ENCODE measurements around the gene PPP1R37.

Gene PPP1R37

DNA sequence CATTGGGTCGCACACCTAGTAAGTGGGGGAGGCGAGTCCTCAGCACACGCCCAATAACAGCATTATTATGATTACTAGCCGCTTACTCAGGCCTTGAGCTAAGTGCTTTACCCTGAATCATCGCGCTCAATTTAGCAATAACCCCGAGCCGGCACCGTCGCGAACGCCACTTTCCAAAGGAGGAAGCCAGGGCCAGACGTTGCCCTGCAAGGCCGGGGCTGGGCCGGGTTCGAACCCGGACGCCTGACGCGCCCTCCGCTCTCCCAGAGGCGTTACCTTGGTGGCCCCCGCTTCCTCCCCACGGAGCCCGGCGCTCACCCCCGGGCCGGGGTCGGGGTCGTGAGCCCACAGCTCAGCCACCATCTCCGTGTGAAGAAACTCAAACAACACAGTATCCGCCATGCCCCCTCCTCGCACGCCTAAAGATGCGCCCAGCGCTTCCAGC lies 84.9 kb downstream of the PPP1R37 start, which contains the start of gene TRAPPC6A (continued):
- TF ChIP-seq ZFHX2 (tag by site-specific recombination; conservative IDR thresholded peaks at IDR 0.05) (no peak), GLIS2 (tag by site-specific recombination; IDR thresholded peaks at IDR 0.05) (no peak), SP7 (tag by site-specific recombination; IDR thresholded peaks at IDR 0.05) (0 out of 2 replicates have a peak, but pooled peaks have one; percentile 54), ZNF214 (tag by site-specific recombination; IDR thresholded peaks at IDR 0.05; ENCODE audit: borderline replicate concordance) (no peak), ZFP37 (tag by site-specific recombination; IDR thresholded peaks at IDR 0.05) (peak; percentile 91), ZNF311 (tag by site-specific recombination; IDR thresholded peaks at IDR 0.05; ENCODE audit: borderline replicate concordance) (no peak), ZNF600 (tag by site-specific recombination; IDR thresholded peaks at IDR 0.05) (peak; percentile 69), ZNF777 (tag by site-specific recombination; IDR thresholded peaks at IDR 0.05; ENCODE audit: borderline replicate concordance) (no peak), GFI1B (tag by site-specific recombination; IDR thresholded peaks at IDR 0.05) (no peak), ZNF530 (tag by site-specific recombination; IDR thresholded peaks at IDR 0.05; ENCODE audit: low read depth) (no peak), ZNF571 (tag by site-specific recombination; IDR thresholded peaks at IDR 0.05) (no peak), ZNF544 (tag by site-specific recombination; IDR thresholded peaks at IDR 0.05) (no peak), ZNF514 (tag by site-specific recombination; IDR thresholded peaks at IDR 0.05) (no peak)
- TF ChIP-seq, protein P1, sequence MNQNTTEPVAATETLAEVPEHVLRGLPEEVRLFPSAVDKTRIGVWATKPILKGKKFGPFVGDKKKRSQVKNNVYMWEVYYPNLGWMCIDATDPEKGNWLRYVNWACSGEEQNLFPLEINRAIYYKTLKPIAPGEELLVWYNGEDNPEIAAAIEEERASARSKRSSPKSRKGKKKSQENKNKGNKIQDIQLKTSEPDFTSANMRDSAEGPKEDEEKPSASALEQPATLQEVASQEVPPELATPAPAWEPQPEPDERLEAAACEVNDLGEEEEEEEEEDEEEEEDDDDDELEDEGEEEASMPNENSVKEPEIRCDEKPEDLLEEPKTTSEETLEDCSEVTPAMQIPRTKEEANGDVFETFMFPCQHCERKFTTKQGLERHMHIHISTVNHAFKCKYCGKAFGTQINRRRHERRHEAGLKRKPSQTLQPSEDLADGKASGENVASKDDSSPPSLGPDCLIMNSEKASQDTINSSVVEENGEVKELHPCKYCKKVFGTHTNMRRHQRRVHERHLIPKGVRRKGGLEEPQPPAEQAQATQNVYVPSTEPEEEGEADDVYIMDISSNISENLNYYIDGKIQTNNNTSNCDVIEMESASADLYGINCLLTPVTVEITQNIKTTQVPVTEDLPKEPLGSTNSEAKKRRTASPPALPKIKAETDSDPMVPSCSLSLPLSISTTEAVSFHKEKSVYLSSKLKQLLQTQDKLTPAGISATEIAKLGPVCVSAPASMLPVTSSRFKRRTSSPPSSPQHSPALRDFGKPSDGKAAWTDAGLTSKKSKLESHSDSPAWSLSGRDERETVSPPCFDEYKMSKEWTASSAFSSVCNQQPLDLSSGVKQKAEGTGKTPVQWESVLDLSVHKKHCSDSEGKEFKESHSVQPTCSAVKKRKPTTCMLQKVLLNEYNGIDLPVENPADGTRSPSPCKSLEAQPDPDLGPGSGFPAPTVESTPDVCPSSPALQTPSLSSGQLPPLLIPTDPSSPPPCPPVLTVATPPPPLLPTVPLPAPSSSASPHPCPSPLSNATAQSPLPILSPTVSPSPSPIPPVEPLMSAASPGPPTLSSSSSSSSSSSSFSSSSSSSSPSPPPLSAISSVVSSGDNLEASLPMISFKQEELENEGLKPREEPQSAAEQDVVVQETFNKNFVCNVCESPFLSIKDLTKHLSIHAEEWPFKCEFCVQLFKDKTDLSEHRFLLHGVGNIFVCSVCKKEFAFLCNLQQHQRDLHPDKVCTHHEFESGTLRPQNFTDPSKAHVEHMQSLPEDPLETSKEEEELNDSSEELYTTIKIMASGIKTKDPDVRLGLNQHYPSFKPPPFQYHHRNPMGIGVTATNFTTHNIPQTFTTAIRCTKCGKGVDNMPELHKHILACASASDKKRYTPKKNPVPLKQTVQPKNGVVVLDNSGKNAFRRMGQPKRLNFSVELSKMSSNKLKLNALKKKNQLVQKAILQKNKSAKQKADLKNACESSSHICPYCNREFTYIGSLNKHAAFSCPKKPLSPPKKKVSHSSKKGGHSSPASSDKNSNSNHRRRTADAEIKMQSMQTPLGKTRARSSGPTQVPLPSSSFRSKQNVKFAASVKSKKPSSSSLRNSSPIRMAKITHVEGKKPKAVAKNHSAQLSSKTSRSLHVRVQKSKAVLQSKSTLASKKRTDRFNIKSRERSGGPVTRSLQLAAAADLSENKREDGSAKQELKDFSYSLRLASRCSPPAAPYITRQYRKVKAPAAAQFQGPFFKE (tag by site-specific recombination; IDR thresholded peaks at IDR 0.05; ENCODE audit: borderline replicate concordance) = no peak
- TF ChIP-seq, protein P2, sequence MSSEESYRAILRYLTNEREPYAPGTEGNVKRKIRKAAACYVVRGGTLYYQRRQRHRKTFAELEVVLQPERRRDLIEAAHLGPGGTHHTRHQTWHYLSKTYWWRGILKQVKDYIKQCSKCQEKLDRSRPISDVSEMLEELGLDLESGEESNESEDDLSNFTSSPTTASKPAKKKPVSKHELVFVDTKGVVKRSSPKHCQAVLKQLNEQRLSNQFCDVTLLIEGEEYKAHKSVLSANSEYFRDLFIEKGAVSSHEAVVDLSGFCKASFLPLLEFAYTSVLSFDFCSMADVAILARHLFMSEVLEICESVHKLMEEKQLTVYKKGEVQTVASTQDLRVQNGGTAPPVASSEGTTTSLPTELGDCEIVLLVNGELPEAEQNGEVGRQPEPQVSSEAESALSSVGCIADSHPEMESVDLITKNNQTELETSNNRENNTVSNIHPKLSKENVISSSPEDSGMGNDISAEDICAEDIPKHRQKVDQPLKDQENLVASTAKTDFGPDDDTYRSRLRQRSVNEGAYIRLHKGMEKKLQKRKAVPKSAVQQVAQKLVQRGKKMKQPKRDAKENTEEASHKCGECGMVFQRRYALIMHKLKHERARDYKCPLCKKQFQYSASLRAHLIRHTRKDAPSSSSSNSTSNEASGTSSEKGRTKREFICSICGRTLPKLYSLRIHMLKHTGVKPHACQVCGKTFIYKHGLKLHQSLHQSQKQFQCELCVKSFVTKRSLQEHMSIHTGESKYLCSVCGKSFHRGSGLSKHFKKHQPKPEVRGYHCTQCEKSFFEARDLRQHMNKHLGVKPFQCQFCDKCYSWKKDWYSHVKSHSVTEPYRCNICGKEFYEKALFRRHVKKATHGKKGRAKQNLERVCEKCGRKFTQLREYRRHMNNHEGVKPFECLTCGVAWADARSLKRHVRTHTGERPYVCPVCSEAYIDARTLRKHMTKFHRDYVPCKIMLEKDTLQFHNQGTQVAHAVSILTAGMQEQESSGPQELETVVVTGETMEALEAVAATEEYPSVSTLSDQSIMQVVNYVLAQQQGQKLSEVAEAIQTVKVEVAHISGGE (tag by site-specific recombination; conservative IDR thresholded peaks at IDR 0.05; ENCODE audit: low read depth) = no peak
- TF ChIP-seq, protein P3, sequence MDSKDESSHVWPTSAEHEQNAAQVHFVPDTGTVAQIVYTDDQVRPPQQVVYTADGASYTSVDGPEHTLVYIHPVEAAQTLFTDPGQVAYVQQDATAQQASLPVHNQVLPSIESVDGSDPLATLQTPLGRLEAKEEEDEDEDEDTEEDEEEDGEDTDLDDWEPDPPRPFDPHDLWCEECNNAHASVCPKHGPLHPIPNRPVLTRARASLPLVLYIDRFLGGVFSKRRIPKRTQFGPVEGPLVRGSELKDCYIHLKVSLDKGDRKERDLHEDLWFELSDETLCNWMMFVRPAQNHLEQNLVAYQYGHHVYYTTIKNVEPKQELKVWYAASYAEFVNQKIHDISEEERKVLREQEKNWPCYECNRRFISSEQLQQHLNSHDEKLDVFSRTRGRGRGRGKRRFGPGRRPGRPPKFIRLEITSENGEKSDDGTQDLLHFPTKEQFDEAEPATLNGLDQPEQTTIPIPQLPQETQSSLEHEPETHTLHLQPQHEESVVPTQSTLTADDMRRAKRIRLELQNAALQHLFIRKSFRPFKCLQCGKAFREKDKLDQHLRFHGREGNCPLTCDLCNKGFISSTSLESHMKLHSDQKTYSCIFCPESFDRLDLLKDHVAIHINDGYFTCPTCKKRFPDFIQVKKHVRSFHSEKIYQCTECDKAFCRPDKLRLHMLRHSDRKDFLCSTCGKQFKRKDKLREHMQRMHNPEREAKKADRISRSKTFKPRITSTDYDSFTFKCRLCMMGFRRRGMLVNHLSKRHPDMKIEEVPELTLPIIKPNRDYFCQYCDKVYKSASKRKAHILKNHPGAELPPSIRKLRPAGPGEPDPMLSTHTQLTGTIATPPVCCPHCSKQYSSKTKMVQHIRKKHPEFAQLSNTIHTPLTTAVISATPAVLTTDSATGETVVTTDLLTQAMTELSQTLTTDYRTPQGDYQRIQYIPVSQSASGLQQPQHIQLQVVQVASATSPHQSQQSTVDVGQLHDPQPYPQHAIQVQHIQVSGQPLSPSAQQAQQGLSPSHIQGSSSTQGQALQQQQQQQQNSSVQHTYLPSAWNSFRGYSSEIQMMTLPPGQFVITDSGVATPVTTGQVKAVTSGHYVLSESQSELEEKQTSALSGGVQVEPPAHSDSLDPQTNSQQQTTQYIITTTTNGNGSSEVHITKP (tag by site-specific recombination; IDR thresholded peaks at IDR 0.05) = peak; percentile 69; the same call in 1 of the 2 replicates
- TF ChIP-seq, protein P4, sequence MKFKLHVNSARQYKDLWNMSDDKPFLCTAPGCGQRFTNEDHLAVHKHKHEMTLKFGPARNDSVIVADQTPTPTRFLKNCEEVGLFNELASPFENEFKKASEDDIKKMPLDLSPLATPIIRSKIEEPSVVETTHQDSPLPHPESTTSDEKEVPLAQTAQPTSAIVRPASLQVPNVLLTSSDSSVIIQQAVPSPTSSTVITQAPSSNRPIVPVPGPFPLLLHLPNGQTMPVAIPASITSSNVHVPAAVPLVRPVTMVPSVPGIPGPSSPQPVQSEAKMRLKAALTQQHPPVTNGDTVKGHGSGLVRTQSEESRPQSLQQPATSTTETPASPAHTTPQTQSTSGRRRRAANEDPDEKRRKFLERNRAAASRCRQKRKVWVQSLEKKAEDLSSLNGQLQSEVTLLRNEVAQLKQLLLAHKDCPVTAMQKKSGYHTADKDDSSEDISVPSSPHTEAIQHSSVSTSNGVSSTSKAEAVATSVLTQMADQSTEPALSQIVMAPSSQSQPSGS (tag by site-specific recombination; IDR thresholded peaks at IDR 0.05; ENCODE audit: low read depth) = no peak
- TF ChIP-seq, protein P5, sequence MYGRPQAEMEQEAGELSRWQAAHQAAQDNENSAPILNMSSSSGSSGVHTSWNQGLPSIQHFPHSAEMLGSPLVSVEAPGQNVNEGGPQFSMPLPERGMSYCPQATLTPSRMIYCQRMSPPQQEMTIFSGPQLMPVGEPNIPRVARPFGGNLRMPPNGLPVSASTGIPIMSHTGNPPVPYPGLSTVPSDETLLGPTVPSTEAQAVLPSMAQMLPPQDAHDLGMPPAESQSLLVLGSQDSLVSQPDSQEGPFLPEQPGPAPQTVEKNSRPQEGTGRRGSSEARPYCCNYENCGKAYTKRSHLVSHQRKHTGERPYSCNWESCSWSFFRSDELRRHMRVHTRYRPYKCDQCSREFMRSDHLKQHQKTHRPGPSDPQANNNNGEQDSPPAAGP (tag by site-specific recombination; IDR thresholded peaks at IDR 0.05) = 0 out of 2 replicates have a peak, but pooled peaks have one; percentile 32
- TF ChIP-seq, protein P6, sequence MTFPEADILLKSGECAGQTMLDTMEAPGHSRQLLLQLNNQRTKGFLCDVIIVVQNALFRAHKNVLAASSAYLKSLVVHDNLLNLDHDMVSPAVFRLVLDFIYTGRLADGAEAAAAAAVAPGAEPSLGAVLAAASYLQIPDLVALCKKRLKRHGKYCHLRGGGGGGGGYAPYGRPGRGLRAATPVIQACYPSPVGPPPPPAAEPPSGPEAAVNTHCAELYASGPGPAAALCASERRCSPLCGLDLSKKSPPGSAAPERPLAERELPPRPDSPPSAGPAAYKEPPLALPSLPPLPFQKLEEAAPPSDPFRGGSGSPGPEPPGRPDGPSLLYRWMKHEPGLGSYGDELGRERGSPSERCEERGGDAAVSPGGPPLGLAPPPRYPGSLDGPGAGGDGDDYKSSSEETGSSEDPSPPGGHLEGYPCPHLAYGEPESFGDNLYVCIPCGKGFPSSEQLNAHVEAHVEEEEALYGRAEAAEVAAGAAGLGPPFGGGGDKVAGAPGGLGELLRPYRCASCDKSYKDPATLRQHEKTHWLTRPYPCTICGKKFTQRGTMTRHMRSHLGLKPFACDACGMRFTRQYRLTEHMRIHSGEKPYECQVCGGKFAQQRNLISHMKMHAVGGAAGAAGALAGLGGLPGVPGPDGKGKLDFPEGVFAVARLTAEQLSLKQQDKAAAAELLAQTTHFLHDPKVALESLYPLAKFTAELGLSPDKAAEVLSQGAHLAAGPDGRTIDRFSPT (tag by site-specific recombination; IDR thresholded peaks at IDR 0.05) = no peak
- TF ChIP-seq, protein P7, sequence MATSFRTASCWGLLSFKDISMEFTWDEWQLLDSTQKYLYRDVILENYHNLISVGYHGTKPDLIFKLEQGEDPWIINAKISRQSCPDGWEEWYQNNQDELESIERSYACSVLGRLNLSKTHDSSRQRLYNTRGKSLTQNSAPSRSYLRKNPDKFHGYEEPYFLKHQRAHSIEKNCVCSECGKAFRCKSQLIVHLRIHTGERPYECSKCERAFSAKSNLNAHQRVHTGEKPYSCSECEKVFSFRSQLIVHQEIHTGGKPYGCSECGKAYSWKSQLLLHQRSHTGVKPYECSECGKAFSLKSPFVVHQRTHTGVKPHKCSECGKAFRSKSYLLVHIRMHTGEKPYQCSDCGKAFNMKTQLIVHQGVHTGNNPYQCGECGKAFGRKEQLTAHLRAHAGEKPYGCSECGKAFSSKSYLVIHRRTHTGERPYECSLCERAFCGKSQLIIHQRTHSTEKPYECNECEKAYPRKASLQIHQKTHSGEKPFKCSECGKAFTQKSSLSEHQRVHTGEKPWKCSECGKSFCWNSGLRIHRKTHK (tag by site-specific recombination; IDR thresholded peaks at IDR 0.05) = no peak

All from HEK293 (cell line).